ENCODE data around the gene ERMAP.
"Not testable (repeated sequence)": the region's sequence is repeated elsewhere in the genome, so short reads cannot be mapped to it uniquely, and the experiment has no call there.

ERMAP gene

DNA sequence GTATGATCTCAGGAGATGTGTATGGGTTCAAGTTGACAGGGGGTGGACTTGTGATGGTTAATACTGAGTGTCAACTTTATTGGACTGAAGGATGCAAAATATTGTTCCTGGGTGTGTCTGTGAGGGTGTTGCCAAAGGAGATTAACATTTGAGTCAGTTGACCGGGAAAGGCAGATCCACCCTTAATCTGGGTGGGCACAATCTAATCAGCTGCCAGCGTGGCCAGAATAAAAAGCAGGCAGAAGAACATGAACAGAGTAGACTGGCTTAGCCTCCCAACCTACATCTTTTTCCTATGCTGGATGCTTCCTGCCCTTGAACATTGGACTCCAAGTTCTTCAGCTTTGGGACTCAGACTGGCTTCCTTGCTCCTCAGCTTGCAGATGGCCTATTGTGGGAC, 52.8 kb downstream of the ERMAP start:
- not testable (repeated sequence) for ATAC-seq, DNase-seq, H3K27ac Mint-ChIP-seq, H3K4me1 Mint-ChIP-seq, H3K4me3 Mint-ChIP-seq, H3K27me3 Mint-ChIP-seq
- peaks cover 8 to 18% of the 10 kb centered on the region in 2 donors for H3K9me3 Mint-ChIP-seq

DNA sequence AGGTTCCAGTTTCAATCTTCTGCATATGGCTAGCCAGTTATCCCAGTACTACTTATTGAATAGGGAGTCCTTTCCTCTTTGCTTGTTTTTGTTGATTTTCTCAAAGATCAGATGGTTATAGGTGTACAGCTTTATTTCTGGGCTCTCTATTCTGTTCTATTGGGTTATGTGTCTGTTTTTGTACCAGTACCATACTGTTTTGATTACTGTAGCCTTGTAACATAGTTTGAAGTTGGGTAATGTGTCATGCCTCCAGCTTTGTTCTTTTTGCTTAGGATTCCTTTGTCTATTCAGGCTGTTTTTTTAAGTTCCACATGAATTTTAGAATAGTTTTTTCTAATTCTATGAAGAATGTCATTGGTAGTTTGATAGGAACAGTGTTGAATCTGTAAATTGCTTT, 56.2 kb downstream of the ERMAP start:
- not testable (repeated sequence) for DNase-seq, H3K4me3 Mint-ChIP-seq, ATAC-seq, H3K27ac Mint-ChIP-seq, H3K4me1 Mint-ChIP-seq
- Mint-ChIP-seq H3K27me3 (peaks cover 11% of the 10 kb centered on the region), H3K9me3 (peaks cover 13 to 24% of the 10 kb centered on the region in 2 donors)

DNA sequence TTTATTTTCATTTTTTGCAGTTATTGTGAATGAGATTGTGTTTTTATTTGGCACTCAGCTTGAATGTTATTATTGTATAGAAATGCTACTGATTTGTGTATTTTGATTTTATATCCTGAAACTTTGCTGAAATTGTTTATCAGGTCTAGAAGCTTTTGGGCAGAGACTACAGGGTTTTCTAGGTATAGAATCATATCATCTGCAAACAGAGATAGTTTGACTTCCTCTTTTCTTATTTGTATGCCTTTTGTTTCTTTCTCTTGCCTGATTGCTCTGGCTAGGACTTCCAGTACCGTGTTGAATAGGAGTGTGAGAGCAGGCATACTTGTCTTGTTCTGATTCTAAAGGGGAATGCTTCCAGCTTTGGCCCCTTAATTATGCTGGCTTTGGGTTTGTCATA, 56.7 kb downstream of the ERMAP start:
- Mint-ChIP-seq H3K4me3 (no peak overlapping the region), H3K9me3 (peaks cover 13 to 24% of the 10 kb centered on the region in 2 donors), H3K27ac (no peak overlapping the region), H3K4me1 (peaks cover 7% of the 10 kb centered on the region), H3K27me3 (peaks cover 11% of the 10 kb centered on the region)
- DNase-seq (no peak), ATAC-seq (no peak)

DNA sequence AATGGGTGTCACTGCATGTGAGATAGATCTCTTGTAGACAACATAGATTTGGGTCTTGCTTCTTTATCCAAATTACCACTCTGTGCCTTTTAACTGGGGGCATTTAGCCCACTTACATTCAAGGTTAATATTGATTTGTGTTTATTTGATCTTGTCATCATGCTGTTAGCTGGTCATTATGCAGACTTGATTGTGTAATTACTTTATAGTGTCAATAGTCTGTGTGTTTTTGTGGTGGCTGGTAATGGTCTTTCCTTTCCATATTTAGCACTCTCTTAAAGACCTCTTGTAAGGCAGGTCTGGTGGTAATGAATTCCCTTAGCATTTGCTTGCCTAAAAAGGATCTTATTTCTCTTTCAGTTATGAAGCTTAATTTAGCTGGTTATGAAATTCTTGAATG, 59.1 kb downstream of the ERMAP start:
- Mint-ChIP-seq H3K27ac (no peak overlapping the region), H3K27me3 (peaks cover 11% of the 10 kb centered on the region), H3K4me3 (no peak overlapping the region), H3K9me3 (peaks cover 13 to 24% of the 10 kb centered on the region in 2 donors), H3K4me1 (peaks cover 7% of the 10 kb centered on the region)
- no peak for ATAC-seq
- DNase-seq = no peak

DNA sequence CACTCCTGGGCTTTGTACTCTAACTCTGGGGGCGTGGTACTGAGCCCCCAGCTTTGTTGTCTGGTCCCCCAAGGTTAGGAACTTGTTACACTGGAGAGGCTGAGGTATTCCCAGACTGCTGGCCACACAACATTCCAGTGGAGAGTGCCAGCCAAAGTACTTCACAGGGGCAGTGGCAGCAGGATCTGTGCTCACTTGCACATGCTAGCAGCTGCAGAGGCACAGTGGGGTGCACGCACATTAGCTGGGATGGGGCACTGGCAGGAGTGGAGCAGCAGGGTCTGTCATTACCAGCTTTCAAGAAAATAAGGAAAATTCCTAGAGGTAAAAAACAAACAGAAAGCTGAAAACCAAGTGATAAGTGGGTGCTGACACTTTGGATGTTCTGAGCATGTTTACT, 60.5 kb downstream of the ERMAP start:
- no peak overlapping the region for H3K4me3 Mint-ChIP-seq

DNA sequence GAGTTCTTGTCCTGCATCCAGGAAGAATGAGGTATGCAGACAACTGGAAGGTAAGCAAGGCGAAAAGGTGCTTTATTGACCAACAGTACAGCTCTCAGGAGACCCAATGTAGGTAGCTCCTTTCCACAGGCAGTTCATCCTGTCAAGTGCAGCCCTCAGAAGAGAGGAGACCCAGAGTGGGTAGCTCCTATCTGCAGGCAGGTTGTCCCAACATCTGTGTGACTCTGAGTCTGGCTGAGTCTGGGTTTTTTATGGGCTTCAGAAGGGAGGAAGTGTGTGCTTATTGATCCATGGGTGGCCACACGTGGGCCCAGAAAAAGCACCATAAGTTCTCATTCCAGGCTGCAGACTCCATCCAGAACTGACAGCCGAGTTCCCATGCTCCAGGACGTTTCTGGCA, 63.5 kb downstream of the ERMAP start:
- Mint-ChIP-seq H3K4me1 (no peaks in the 10 kb centered on the region), H3K27me3 (peaks cover 19% of the 10 kb centered on the region), H3K9me3 (no peaks in the 10 kb centered on the region), H3K4me3 (no peak overlapping the region), H3K27ac (no peak overlapping the region)
- ATAC-seq (no peak), DNase-seq (no peak)

More for the DNA sequence above, 60.5 kb downstream of the ERMAP start:
- Mint-ChIP-seq H3K27me3 (peaks cover 11% of the 10 kb centered on the region), H3K9me3 (peaks cover 13 to 24% of the 10 kb centered on the region in 2 donors), H3K27ac (no peak overlapping the region), H3K4me1 (peaks cover 7% of the 10 kb centered on the region)
- no peak for ATAC-seq
- no peak for DNase-seq

DNA sequence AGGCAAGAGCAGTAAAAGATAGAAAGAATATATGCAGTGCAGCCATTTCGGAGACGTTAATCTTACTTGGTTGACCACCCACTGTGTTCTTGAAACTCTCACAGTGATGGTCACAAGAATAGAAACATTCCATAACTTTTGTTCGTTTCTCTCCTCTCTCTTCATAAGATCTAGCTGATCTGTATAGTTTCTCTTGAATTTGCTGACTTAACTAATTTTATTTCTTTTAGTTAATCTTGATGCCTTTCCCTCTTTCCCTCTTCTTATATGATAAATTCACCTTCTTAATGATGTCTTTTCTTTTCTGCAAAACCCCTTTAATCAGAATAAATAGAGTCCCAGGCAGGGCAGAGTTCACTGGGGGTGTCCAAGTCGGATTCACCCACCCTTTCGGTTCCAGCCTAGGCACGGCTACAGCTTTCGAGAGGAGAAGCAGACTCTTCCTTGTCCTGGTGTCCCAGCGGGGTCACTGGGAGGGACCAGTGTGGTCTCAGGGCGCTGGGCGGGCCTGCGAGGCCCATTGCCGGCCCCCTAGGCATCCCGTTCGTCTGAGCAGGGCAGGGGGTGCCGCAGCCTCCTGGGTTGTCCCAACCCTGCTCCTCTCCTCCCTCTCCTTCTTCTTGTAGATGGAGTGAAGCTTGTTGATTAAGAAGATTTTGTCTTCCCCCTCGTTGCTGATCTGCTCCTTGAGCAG, 69.3 kb downstream of the ERMAP start:
- ATAC-seq (no peak), DNase-seq (no peak)
- Mint-ChIP-seq H3K4me3 (no peak overlapping the region), H3K27ac (no peak overlapping the region), H3K4me1 (no peaks in the 10 kb centered on the region), H3K9me3 (no peaks in the 10 kb centered on the region), H3K27me3 (peaks cover 14% of the 10 kb centered on the region)

DNA sequence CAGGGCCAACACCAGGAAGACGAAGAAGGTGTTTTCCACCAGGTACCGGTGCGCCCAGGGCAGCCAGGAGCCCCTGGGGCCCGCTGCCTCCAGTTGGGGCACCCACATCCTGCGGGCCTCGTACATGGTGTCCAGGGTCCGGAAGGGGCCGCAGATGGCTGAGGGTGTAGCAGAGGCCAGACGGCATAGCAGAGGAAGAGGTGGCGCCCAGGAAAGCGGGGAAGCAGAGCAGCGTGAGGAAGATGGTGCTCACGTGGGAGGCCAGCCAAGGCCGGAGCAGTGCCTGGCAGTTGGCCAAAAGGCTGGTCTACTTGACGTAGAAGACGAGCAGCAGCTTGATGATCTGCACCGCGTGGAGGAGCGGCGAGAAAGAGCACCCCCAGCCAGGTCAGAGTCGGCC, 69.9 kb downstream of the ERMAP start:
- no peak for ATAC-seq
- DNase-seq = no peak
- peaks cover 14% of the 10 kb centered on the region for H3K27me3 Mint-ChIP-seq
- H3K4me1 Mint-ChIP-seq = no peaks in the 10 kb centered on the region
- no peak overlapping the region for H3K27ac Mint-ChIP-seq
- H3K4me3 Mint-ChIP-seq = no peak overlapping the region
- no peaks in the 10 kb centered on the region for H3K9me3 Mint-ChIP-seq

DNA sequence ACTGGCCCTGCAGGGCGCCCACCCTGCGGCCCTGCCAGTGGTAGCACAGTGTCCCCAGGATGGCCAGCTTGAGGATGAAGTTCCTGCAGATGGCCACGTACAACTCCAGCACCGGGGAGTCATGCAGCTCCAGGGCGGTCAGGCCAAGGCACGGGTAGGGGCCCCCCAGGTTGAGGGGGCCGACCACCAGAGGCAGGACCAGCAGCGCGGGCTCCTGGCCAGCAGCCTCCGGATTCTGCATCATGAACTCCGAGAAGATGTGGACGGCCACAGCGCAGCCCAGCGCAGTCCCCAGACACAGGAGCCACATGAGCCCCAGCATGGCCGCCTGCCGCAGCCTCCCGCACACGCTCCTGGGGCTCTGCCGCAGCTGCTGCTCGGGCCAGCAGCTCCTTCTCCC, 70.4 kb downstream of the ERMAP start:
- Mint-ChIP-seq H3K9me3 (no peaks in the 10 kb centered on the region), H3K27me3 (peaks cover 14% of the 10 kb centered on the region), H3K4me1 (no peaks in the 10 kb centered on the region), H3K27ac (no peak overlapping the region), H3K4me3 (no peak overlapping the region)
- DNase-seq = no peak
- no peak for ATAC-seq

DNA sequence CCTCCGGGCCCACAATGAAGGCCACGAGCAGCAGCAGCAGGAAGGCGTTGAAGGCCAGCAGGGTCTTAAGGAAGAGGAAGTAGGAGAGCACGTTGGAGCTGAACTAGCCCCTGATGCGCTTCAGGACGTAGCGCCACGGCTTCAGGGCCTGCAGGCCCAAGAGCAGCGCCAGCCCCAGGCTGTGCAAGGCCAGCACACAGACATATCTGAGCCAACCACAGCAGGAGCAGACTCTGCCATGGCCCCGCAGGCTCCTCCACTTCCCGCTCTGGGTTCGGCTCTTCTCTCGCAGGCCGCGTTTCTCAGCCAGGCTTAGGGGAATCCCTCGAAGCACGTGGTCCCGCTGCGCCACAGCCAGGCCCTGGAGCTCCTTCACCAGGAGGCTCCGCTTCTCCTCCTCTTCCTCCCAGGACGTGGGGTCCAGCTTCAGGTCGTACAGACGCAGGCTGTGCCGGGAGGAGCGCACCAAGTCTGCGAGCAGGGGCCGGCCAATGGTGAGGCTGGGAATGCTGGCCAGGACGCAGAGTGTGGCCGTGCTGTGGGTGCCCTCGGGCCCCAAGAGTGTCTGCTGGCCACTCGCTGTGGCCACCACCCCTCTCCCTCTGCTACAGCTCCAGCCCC, 71.2 kb downstream of the ERMAP start:
- Mint-ChIP-seq H3K27me3 (peaks cover 14% of the 10 kb centered on the region), H3K27ac (no peak overlapping the region), H3K4me3 (no peak overlapping the region), H3K9me3 (no peaks in the 10 kb centered on the region), H3K4me1 (no peaks in the 10 kb centered on the region)
- DNase-seq (no peak), ATAC-seq (no peak)

DNA sequence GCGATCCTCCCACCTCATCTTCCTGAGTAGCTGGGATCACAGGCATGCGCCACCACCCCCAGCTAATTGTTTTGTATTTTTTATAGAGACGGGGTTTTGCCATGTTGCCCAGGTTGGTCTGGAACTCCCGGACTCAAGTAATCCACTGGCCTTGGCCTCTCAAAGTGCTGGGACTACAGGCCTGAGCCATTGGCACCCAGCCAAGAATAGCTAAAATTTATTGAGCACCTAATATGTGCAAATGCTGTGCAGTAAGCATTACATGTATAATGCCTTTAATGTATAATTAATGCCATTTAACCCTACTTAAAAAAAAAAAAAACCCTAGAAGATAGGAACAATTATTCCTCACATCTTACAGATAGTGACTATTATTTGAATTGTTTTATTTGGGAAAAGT, 72.3 kb downstream of the ERMAP start:
- Mint-ChIP-seq H3K9me3 (no peaks in the 10 kb centered on the region), H3K4me3 (no peak overlapping the region), H3K4me1 (no peaks in the 10 kb centered on the region), H3K27me3 (peaks cover 11% of the 10 kb centered on the region), H3K27ac (no peak overlapping the region)
- ATAC-seq = no peak
- DNase-seq = no peak

DNA sequence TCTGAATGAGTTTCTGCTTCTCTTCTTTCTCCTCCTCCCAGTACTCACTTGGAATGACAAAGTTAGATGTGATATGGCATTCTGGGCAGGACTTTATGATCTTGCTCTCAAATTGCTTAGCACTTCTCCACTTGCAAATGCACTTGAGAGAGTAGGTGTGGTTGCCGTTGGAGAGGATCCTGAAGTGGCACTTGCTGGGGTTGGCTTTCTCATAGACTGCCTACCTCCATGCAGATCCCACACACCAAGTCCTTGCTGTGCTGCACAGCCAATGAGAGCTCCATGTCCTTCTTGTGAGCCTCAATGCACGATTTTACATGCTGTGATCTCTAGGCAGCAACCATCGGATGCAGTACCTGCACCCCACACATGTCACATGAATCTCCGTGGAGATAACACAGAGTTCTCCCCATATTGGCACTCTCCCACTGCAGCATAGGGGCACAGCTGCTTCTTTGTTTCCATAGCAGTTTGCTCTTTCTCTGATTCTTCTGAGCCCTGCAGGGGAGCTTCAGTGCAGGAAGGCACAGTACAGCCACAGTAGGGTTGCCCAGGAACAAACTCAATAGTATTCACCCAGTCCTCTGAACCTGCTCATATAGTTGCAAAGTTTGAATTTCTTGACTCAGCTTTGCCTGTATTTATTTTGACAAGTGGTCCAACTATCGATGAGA, 74.7 kb downstream of the ERMAP start:
- ATAC-seq = no peak
- Mint-ChIP-seq H3K4me3 (no peak overlapping the region), H3K27ac (no peak overlapping the region), H3K27me3 (peaks cover 8% of the 10 kb centered on the region), H3K4me1 (no peaks in the 10 kb centered on the region), H3K9me3 (no peaks in the 10 kb centered on the region)
- DNase-seq = no peak
